AG08396 (cell line): ENCODE data around the gene NF1.
"Not testable (repeated sequence)": the region's sequence is repeated elsewhere in the genome, so short reads cannot be mapped to it uniquely, and the experiment has no call there.

Experiments
- DNase-seq: peaks from one replicate; pipeline ENCODE4 v3.0.0; 2012; ENCODE audit warnings: low spot score, mixed read lengths

The NF1 gene

GRCh38 chr17:31328160-31328535, 233.4 kb downstream of the NF1 start:
- peak; percentile 8 for DNase-seq

- no peak for DNase-seq
Observed at GRCh38 chr17:31329221-31329620, 234.4 kb downstream of the NF1 start.

- peak; percentile 66 for DNase-seq
Observed at GRCh38 chr17:31339906-31340661, 245.3 kb downstream of the NF1 start.

GRCh38 chr17:31345191-31345747, 250.5 kb downstream of the NF1 start:
- not testable (repeated sequence) for DNase-seq

- no peak for DNase-seq
Observed at GRCh38 chr17:31349454-31349853, 254.7 kb downstream of the NF1 start.

- no peak for DNase-seq
Observed at GRCh38 chr17:31355935-31356334, 261.2 kb downstream of the NF1 start.

DNA sequence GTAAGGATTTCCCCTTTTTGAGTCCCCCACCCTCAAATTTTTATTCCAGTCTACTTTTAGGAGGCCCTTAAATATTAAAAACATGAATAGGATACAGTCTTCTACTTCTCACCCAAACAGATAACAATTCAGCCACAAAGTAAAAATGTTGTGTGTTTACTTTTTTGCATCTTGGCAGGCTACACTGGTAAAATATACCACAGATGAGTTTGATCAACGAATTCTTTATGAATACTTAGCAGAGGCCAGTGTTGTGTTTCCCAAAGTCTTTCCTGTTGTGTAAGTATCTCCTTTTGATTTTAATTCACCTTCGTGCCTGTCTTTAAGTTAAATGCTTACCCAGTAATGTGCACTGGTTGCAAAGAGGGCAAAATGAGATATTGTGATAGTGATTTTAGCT, 262.3 kb downstream of the NF1 start:
- no peak for DNase-seq

- no peak for DNase-seq
Observed at GRCh38 chr17:31357839-31358394, 263.1 kb downstream of the NF1 start.

GRCh38 chr17:31364012-31364411, 269.2 kb downstream of the NF1 start:
- no peak for DNase-seq

DNA sequence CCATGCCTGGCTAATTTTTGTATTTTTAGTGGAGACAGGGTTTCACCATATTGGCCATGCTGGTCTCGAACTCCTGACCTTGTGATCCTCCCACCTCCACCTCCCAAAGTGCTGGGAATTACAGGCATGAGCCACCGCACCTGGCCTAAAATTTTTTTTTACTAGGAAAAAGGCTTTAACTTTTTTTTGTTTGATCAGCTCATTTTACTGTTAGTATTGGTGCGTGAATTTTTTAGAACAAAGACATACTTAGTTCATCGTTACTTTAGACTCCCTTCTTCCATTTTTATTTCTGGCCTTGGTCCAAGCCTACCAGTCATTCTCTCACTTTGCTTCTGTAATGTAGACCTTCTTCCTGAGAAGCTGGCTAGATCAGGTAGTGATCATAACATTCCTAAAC, 271.3 kb downstream of the NF1 start:
- no peak for DNase-seq

DNA sequence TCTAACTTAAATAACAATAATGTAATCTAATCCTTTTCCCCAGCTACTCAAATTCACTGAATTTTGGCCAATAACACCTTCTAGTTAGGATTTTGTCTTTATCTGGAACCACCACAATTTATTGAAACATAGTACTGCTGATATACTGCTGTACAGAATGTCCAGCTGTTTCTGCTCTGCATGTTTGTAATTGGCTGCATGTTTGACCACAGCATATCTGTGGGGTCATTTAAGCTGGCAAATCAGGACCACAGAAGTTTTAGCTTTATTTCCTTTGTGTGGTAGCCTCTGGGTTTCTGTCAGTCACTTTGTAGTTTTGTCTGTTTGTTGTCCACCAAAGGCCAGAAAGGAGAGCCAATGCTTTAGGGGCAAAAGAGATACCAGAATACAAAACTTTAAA, 274.5 kb downstream of the NF1 start:
- no peak for DNase-seq

DNA sequence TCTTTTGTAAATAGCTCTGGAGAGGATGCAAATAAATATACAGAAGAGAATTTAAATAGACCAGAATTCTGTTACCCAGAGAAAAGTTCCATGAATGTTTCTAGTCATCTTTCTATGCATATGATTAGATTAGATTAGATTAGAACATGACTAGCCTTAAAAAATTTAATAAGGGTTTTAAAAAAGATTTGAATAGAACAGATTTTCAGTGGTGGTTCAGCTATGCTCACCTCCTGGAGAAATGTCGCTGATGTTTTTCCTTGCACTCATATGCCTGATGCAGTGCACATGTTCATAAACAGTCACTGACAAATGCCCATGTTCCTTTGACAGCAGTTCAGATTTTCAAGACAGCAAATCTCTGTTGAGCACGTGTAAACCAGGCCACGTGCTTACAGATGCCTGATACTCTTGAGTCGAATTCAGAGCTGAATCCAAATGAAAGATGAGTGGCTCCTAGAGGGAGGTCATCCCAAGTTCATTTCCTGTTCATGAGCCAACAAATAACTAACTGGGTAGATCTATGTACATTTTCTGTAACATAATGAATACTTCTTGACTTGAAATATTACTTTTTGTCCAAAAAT, 276.8 kb downstream of the NF1 start:
- no peak for DNase-seq

GRCh38 chr17:31373150-31374093, 278.6 kb downstream of the NF1 start:
- peak; percentile 42 for DNase-seq

DNA sequence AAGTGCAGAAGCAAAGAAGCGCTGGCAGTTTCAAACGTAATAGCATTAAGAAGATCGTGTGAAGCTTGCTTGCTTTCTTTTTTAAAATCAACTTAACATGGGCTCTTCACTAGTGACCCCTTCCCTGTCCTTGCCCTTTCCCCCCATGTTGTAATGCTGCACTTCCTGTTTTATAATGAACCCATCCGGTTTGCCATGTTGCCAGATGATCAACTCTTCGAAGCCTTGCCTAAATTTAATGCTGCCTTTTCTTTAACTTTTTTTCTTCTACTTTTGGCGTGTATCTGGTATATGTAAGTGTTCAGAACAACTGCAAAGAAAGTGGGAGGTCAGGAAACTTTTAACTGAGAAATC, 279.3 kb downstream of the NF1 start:
- no peak for DNase-seq

DNA sequence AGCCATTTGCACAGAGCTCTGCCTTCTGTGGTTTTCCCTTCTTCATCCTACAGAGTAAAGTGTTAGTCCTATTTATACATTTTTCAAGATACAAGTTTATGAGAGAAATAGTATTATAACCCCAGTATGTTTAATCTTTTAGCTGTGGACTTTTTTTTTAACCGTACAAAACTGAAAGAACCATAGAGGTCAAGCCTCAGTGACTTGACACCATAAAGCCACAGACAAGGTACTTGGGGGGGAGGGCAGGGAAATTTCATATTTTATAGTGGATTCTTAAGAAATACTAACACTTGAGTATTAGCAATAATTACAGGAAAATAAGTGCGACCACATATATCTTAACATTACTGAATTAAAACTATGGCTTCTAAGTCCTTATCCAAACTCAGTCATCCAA, 279.7 kb downstream of the NF1 start:
- no peak for DNase-seq

- DNase-seq: no peak
Observed at GRCh38 chr17:31378638-31379037, 283.9 kb downstream of the NF1 start.

- no peak for DNase-seq
Observed at GRCh38 chr17:31379597-31380205, 284.9 kb downstream of the NF1 start.

DNA sequence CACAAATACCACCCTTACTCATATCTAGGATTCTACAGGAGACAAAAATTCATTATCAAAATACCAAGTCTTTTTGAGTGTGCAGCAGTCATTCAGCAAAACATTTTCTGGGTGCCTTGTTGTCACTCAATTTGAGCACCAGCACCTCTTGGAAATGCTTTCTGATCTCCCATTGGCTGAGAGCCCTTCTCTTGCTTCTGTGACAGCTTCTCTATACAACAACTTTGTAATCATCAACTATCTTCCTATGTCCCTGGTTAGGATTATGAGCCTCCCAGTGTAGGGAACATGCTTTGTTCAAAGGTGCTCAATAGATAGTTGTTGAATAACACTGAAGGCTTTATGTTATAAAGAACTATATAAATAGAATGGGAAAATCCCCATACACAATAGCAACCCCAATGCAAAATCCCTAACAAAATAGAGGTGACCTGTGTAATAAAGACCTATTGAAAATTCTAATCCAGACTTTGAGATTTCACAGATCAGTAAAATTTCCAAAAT, 286.4 kb downstream of the NF1 start:
- no peak for DNase-seq

- DNase-seq: not testable (repeated sequence)
Observed at GRCh38 chr17:31382668-31383275, 288.0 kb downstream of the NF1 start.

- DNase-seq: not testable (repeated sequence)
Observed at GRCh38 chr17:31383488-31383887, 288.7 kb downstream of the NF1 start.
